PC-3 (cell line): Measurements from ENCODE around the gene QDPR.

Experiments used
- CTCF ChIP-seq: fragments of 300-600 bp; sonication (generic); conservative IDR thresholded peaks from 2 replicates; pipeline ENCODE4 v1.5.1; 2017; ENCODE audit warnings: antibody characterized with exemption, low read depth, mild to moderate bottlenecking, low read length
- EZH2 ChIP-seq: fragments of 300-600 bp; sonication (generic); IDR thresholded peaks from one replicate; pipeline ENCODE4 v1.6.1; 2017; ENCODE audit warnings: antibody characterized with exemption, mild to moderate bottlenecking, low read length; ENCODE audit not compliant: unreplicated experiment

- TF ChIP-seq CTCF (no peak), EZH2 (no peak)
These were observed 47.8 kb upstream of the QDPR start for GRCh38 chr4:17559709-17560048.
